HepG2 (cell line): ENCODE results near the gene DCLRE1C. TPM values are rescaled to one million over a fixed set of nuclear protein-coding genes. Genes with fewer than 3 reads are reported as not detected.

Source experiments
- ATAC-seq: fragments of 200-7000 bp; cut with Tn5 transposase; 3 replicates; pipeline ENCODE4 v1.9.1; 2020; ENCODE audit warnings: mild to moderate bottlenecking, moderate library complexity
- BruUV-seq: library from RNA; stranded (reverse); fragments of 400-500 nt; replicated peaks from 2 replicates; lab custom pipeline; 2021; lab: Mats Ljungman, UMichigan
- CTCF ChIA-PET: fragments of 300-600 bp; formaldehyde crosslinking; extraction: SDS; loops from one replicate; lab custom pipeline; 2021; ENCODE audit warnings: low total read pairs, inconsistent platforms, low intra/inter-chr PET ratio; lab: Yijun Ruan, JAX
- POLR2A ChIA-PET: fragments of 350-600 bp; sonication (Branson Sonifier 250); formaldehyde crosslinking; loops from one replicate; lab custom pipeline; 2020; ENCODE audit warnings: antibody characterized with exemption, inconsistent platforms; lab: Yijun Ruan, JAX
- DNase-seq: peaks from one replicate; pipeline ENCODE4 v3.0.0-alpha.2; 2015; ENCODE audit warnings: low spot score
- FAIRE-seq: peaks from 3 replicates; lab custom pipeline; 2011; peaks lifted over from hg19 to GRCh38; lab: Jason Lieb, UNC
- H2AFZ ChIP-seq: one replicate; pipeline ENCODE4 v1.6.1; 2011; ENCODE audit warnings: low read length, inconsistent platforms
- H3K27ac ChIP-seq: fragments of 300-600 bp; 3 replicates; pipeline ENCODE4 v1.8.0; 2011; ENCODE audit warnings: mixed run types, mild to moderate bottlenecking, mixed read lengths, low read length, inconsistent platforms; ENCODE audit not compliant: insufficient read depth; ENCODE audit errors: extremely low read length
- H3K27me3 ChIP-seq, 2 experiments: fragments of 200-600 bp in 1 of 2; 2 replicates in 1 of 2; 3 replicates in 1 of 2; pipeline versions ENCODE4 v1.6.0 to v1.8.0; 2011; ENCODE audit warnings: low read length in 2 of 2, mild to moderate bottlenecking in 2 of 2, moderate library complexity in 2 of 2, inconsistent platforms in 1 of 2; ENCODE audit not compliant: insufficient read depth in 2 of 2, control insufficient read depth in 1 of 2
- H3K36me3 ChIP-seq, 2 experiments: fragments of 200-600 bp in 1 of 2; replicated peaks in 1 of 2; 2 replicates in 1 of 2; 3 replicates in 1 of 2; pipeline versions ENCODE4 v1.5.1 to v1.8.0; 2011; ENCODE audit warnings: low read length in 2 of 2, inconsistent platforms in 1 of 2; ENCODE audit not compliant: insufficient read depth in 2 of 2, control insufficient read depth in 1 of 2
- H3K4me1 ChIP-seq: 2 replicates; pipeline ENCODE4 v1.5.1; 2012; ENCODE audit warnings: low read length, inconsistent platforms; ENCODE audit not compliant: insufficient read depth
- H3K4me2 ChIP-seq: 2 replicates; pipeline ENCODE4 v1.6.0; 2011; ENCODE audit warnings: low read depth, low read length, inconsistent platforms
- H3K4me3 ChIP-seq, 3 experiments: fragments of 200-600 bp in 1 of 3; sonication (generic), shearing (Covaris generic) in 1 of 3; replicated peaks in 1 of 3; 2 replicates each; pipeline ENCODE4 v1.5.1; 2011 to 2016; ENCODE audit warnings: low read length in 3 of 3, inconsistent platforms in 2 of 3, low read depth in 2 of 3, mild to moderate bottlenecking in 2 of 3, control low read depth in 1 of 3, mixed read lengths in 1 of 3; ENCODE audit not compliant: insufficient read depth in 1 of 3
- H3K79me2 ChIP-seq: one replicate; pipeline ENCODE4 v1.6.1; 2011; ENCODE audit warnings: low read length, inconsistent platforms; ENCODE audit not compliant: insufficient read depth
- H3K9ac ChIP-seq: 2 replicates; pipeline ENCODE4 v1.6.0; 2011; ENCODE audit warnings: mild to moderate bottlenecking, low read depth, low read length, inconsistent platforms; ENCODE audit not compliant: insufficient read depth
- H3K9me3 ChIP-seq: 2 replicates; pipeline ENCODE4 v1.5.1; 2012; ENCODE audit warnings: mild to moderate bottlenecking, low read length
- H4K20me1 ChIP-seq: 2 replicates; pipeline ENCODE4 v1.6.0; 2011; ENCODE audit warnings: inconsistent platforms, mild to moderate bottlenecking, low read length, moderate library complexity; ENCODE audit not compliant: insufficient read depth
- DNMT3B ChIP-seq: conservative IDR thresholded peaks from 2 replicates; pipeline ENCODE4 v1.6.1; 2016; ENCODE audit warnings: missing biosample characterization, control low read depth
- ELF1 ChIP-seq: sonication (generic); formaldehyde crosslinking; IDR thresholded peaks from 2 replicates; pipeline ENCODE4 v1.4.0; 2020; ENCODE audit warnings: missing genetic modification reagents
- HNRNPUL1 ChIP-seq: fragments of 200-400 bp; formaldehyde crosslinking; IDR thresholded peaks from 2 replicates; pipeline ENCODE4 v1.6.1; 2017; ENCODE audit warnings: low read depth, mild to moderate bottlenecking, low read length, moderate library complexity
- NR2F1 ChIP-seq, 2 experiments: fragments of 450-650 bp in 1 of 2; formaldehyde crosslinking in 1 of 2; IDR thresholded peaks; 2 replicates each; pipeline versions ENCODE4 v1.5.0 to v1.6.1; 2016 to 2020; ENCODE audit warnings: mild to moderate bottlenecking in 1 of 2, missing compliant biosample characterization in 1 of 2, missing genetic modification reagents in 1 of 2, moderate library complexity in 1 of 2
- SKI ChIP-seq: fragments of 450-650 bp; IDR thresholded peaks from one replicate; pipeline ENCODE4 v1.6.1; 2018; ENCODE audit warnings: mild to moderate bottlenecking; ENCODE audit not compliant: partially characterized antibody
- YY1 ChIP-seq: IDR thresholded peaks from 2 replicates; pipeline ENCODE4 v1.6.1; 2011; ENCODE audit warnings: low read length, low read depth, moderate library complexity, mild to moderate bottlenecking; ENCODE audit not compliant: insufficient read depth, insufficient replicate concordance
- ZNF713 ChIP-seq: sonication (generic); formaldehyde crosslinking; IDR thresholded peaks from 2 replicates; pipeline ENCODE4 v1.4.0; 2020; ENCODE audit warnings: mild to moderate bottlenecking, missing genetic modification reagents
- ZNF777 ChIP-seq: sonication (generic); formaldehyde crosslinking; IDR thresholded peaks from 2 replicates; pipeline ENCODE4 v1.4.0; 2020; ENCODE audit warnings: missing genetic modification reagents
- WGBS: methylation state at CpG from one replicate; pipeline ENCODE4 v1.1.6; 2017; ENCODE audit warnings: low lambda C conversion rate; 5-methylcytosine and 5-hydroxymethylcytosine counted together
- in situ Hi-C: cut with HindIII; loops from 2 replicates; pipeline ENCODE4 v1.10.0; 2017; ENCODE audit warnings: low pct_unique_long_range_greater_than_20kb; ENCODE audit not compliant: extremely low pct_ligation_motif_present
- intact Hi-C: fragments of 100-400 bp; cut with micrococcal nuclease; formaldehyde crosslinking; loops from one replicate; pipeline ENCODE4 v1.10.0; 2022; ENCODE audit not compliant: unreplicated experiment
- polyA plus RNA-seq, 8 experiments: library from polyadenylated mRNA; depleted of rRNA in 3 of 8; stranded (reverse) in 7 of 8; unstranded in 1 of 8; fragments of >200 nt; fragmentation: Illumina TruSeq in 4 of 8; extraction: Trizol in 4 of 8; gene quantifications; 2 replicates each; pipeline versions ENCODE4 v1.2.1 to v1.2.3, GENCODE V29; 2011 to 2016; ENCODE audit warnings: low read depth in 4 of 8, missing spikeins in 1 of 8, mixed read lengths in 1 of 8; ENCODE audit not compliant: insufficient read depth in 1 of 8
- total RNA-seq, 5 experiments: library from RNA; depleted of rRNA; stranded (reverse); fragments of >200 nt; fragmentation: Illumina TruSeq; extraction: Trizol; gene quantifications; 2 replicates each; pipeline ENCODE4 v1.2.3, GENCODE V29; 2016; ENCODE audit warnings: low read depth in 1 of 5
- TF ChIP-seq, protein P1 (sequence below): sonication (generic); formaldehyde crosslinking; IDR thresholded peaks from 2 replicates; pipeline ENCODE4 v1.4.0; 2020; ENCODE audit warnings: low read depth, mild to moderate bottlenecking, missing genetic modification reagents
- TF ChIP-seq, protein P2 (sequence below): sonication (generic); formaldehyde crosslinking; IDR thresholded peaks from 2 replicates; pipeline ENCODE4 v1.8.1; 2023; ENCODE audit warnings: mild to moderate bottlenecking, inconsistent platforms, moderate library complexity, missing genetic modification reagents, borderline replicate concordance
- TF ChIP-seq, protein P3 (sequence below), 2 experiments: sonication (generic) in 1 of 2; formaldehyde crosslinking in 1 of 2; IDR thresholded peaks; 2 replicates each; pipeline versions ENCODE4 v1.6.1 to v1.9.0; 2014 to 2022; ENCODE audit warnings: antibody characterized with exemption in 1 of 2, borderline replicate concordance in 1 of 2, inconsistent platforms in 1 of 2, low read depth in 1 of 2, missing genetic modification reagents in 1 of 2

The DCLRE1C gene
- total and polyA plus RNA-seq, 2 of the 13 experiments (the other 11 are each of a cell fraction or from before 2014, with no cell fraction given) = 3.0 to 10.3 TPM

DNA sequence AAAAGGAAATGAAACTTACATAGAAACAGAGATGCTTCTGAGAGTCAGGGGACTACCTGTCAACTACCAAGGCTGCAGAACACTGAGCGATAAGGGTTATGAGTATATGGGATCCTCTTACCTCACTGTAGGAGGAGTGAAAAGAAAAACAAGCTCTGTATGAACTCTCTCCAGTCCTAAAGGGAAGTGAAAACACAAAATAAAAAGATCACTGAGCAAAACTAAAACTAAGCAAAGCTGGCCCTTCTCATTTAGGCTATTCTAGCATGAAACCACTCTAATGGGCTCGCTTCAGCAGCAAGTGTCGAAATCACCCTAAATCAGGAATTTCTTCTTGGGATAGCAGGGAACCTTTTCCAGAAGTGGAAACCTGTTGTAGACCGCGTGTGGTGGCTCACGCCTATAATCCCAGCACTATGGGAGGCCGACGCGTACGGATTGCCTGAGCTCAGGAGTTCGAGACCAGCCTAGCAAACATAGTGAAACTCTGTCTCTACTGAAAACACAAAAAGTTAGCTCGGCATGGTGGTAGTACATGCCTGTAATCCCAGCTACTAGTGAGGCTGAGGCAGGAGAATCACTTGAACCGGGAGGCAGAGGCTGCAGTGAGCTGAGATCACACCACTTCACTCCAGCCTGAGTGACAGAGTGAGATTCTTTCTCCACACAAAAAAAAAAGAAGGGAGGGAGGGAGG is 27.0 kb downstream of the DCLRE1C start:
- no peak for ATAC-seq
- Histone ChIP-seq H3K4me2 (no peak overlapping the region), H3K27me3 (no peaks in the 10 kb centered on the region), H3K9ac (no peak overlapping the region), H4K20me1 (no peaks in the 10 kb centered on the region), H3K36me3 (peaks cover 16 to 55% of the 10 kb centered on the region in 2 experiments), H2AFZ (no peak overlapping the region), H3K27ac (no peak overlapping the region), H3K79me2 (no peaks in the 10 kb centered on the region), H3K4me1 (no peaks in the 10 kb centered on the region), H3K9me3 (no peaks in the 10 kb centered on the region), H3K4me3 (no peak overlapping the region)
- no peak for DNase-seq
- intact Hi-C loops = no loop called here
- ChIA-PET CTCF (no interaction called here), POLR2A (no interaction called here)
- no peak for FAIRE-seq
- BruUV-seq = no TSS peak
- in situ Hi-C loops = no loop called here
- 97% methylated on average over 13 of the region's 13 CpGs for WGBS
- TF ChIP-seq SKI (no peak), ZNF713 (CRISPR knock-in tag) (no peak), ELF1 (no peak), YY1 (no peak), DNMT3B (CRISPR knock-in tag) (no peak), ZNF777 (no peak), HNRNPUL1 (no peak), NR2F1 (CRISPR knock-in tag; IDR thresholded peaks at IDR 0.05) (no peak)
- TF ChIP-seq, protein P1, sequence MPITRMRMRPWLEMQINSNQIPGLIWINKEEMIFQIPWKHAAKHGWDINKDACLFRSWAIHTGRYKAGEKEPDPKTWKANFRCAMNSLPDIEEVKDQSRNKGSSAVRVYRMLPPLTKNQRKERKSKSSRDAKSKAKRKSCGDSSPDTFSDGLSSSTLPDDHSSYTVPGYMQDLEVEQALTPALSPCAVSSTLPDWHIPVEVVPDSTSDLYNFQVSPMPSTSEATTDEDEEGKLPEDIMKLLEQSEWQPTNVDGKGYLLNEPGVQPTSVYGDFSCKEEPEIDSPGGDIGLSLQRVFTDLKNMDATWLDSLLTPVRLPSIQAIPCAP (CRISPR knock-in tag) = no peak
- TF ChIP-seq, protein P2, sequence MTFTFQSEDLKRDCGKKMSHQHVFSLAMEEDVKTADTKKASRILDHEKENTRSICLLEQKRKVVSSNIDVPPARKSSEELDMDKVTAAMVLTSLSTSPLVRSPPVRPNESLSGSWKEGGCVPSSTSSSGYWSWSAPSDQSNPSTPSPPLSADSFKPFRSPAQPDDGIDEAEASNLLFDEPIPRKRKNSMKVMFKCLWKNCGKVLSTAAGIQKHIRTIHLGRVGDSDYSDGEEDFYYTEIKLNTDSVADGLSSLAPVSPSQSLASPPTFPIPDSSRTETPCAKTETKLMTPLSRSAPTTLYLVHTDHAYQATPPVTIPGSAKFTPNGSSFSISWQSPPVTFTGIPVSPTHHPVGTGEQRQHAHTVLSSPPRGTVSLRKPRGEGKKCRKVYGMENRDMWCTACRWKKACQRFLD (CRISPR knock-in tag) = no peak
- TF ChIP-seq, protein P3, sequence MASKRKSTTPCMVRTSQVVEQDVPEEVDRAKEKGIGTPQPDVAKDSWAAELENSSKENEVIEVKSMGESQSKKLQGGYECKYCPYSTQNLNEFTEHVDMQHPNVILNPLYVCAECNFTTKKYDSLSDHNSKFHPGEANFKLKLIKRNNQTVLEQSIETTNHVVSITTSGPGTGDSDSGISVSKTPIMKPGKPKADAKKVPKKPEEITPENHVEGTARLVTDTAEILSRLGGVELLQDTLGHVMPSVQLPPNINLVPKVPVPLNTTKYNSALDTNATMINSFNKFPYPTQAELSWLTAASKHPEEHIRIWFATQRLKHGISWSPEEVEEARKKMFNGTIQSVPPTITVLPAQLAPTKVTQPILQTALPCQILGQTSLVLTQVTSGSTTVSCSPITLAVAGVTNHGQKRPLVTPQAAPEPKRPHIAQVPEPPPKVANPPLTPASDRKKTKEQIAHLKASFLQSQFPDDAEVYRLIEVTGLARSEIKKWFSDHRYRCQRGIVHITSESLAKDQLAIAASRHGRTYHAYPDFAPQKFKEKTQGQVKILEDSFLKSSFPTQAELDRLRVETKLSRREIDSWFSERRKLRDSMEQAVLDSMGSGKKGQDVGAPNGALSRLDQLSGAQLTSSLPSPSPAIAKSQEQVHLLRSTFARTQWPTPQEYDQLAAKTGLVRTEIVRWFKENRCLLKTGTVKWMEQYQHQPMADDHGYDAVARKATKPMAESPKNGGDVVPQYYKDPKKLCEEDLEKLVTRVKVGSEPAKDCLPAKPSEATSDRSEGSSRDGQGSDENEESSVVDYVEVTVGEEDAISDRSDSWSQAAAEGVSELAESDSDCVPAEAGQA (IDR thresholded peaks at IDR 0.05; ENCODE audit: low read depth) = no peak
- TF ChIP-seq, protein P3 (CRISPR knock-in tag; IDR thresholded peaks at IDR 0.05; ENCODE audit: borderline replicate concordance) = no peak
